CD4-positive, alpha-beta T cell (primary cell): ENCODE results near the gene BICC1. TPM values are rescaled to one million over a fixed set of nuclear protein-coding genes. Genes with fewer than 3 reads are reported as not detected.

ENCODE experiments used
- ATAC-seq: fragments of 200-7000 bp; cut with Tn5 transposase; one replicate; pipeline ENCODE4 v1.10.0; 2022; ENCODE audit warnings: mild to moderate bottlenecking; ENCODE audit not compliant: poor library complexity
- CTCF ChIA-PET: fragments of 350-600 bp; sonication (Branson Sonifier 250); formaldehyde crosslinking; loops from one replicate; lab custom pipeline; 2021; ENCODE audit warnings: antibody characterized with exemption, inconsistent platforms; lab: Charles Lee
- POLR2A ChIA-PET: fragments of 350-600 bp; sonication (Branson Sonifier 250); formaldehyde crosslinking; loops from one replicate; lab custom pipeline; 2021; ENCODE audit warnings: antibody characterized with exemption, inconsistent platforms; lab: Charles Lee
- DNase-seq, 14 experiments: peaks; one replicate each; pipeline ENCODE4 v3.0.0-alpha.2; 2013 to 2020; ENCODE audit warnings: mixed read lengths in 2 of 14
- H3K27ac ChIP-seq, 2 donors: one replicate each; pipeline versions ENCODE4 v1.5.1 to v1.7.0; 2013; ENCODE audit warnings: low read length in 2 of 2, low read depth in 1 of 2, mild to moderate bottlenecking in 1 of 2
- H3K27me3 ChIP-seq, 2 experiments: 1 replicate in 1 of 2; 2 replicates in 1 of 2; pipeline versions ENCODE4 v1.6.1 to v1.7.0; 2013; ENCODE audit warnings: low read length in 2 of 2, control low read depth in 1 of 2, mild to moderate bottlenecking in 1 of 2, moderate library complexity in 1 of 2; ENCODE audit not compliant: insufficient read depth in 2 of 2, control insufficient read depth in 1 of 2
- H3K36me3 ChIP-seq: one replicate; pipeline ENCODE4 v1.6.1; 2013; ENCODE audit warnings: low read length, control low read depth; ENCODE audit not compliant: insufficient read depth
- H3K4me1 ChIP-seq: one replicate; pipeline ENCODE4 v1.6.1; 2013; ENCODE audit warnings: low read length, control low read depth; ENCODE audit not compliant: insufficient read depth
- H3K4me3 ChIP-seq: one replicate; pipeline ENCODE4 v1.5.1; 2013; ENCODE audit warnings: mild to moderate bottlenecking, low read length, moderate library complexity
- H3K9me3 ChIP-seq, 2 experiments: 1 replicate in 1 of 2; 2 replicates in 1 of 2; pipeline versions ENCODE4 v1.6.1 to v1.7.0; 2013; ENCODE audit warnings: low read length in 2 of 2, mild to moderate bottlenecking in 2 of 2, control low read depth in 1 of 2, moderate library complexity in 1 of 2; ENCODE audit not compliant: control insufficient read depth in 1 of 2, insufficient read depth in 1 of 2
- H3K27ac Mint-ChIP-seq: one replicate; pipeline ENCODE4 v1.8.0; 2020; ENCODE audit warnings: mixed read lengths
- H3K27me3 Mint-ChIP-seq: one replicate; pipeline ENCODE4 v1.8.0; 2021; ENCODE audit warnings: mixed read lengths
- H3K36me3 Mint-ChIP-seq: one replicate; pipeline ENCODE4 v1.8.0; 2021; ENCODE audit warnings: low read depth, mixed read lengths
- H3K4me1 Mint-ChIP-seq: one replicate; pipeline ENCODE4 v1.8.0; 2021; ENCODE audit warnings: low read depth, mixed read lengths
- H3K4me3 Mint-ChIP-seq: one replicate; pipeline ENCODE4 v1.8.0; 2020; ENCODE audit warnings: mild to moderate bottlenecking, mixed read lengths
- H3K9me3 Mint-ChIP-seq: one replicate; pipeline ENCODE4 v1.8.0; 2020; ENCODE audit warnings: mixed read lengths
- CTCF ChIP-seq: fragments of 200-600 bp; IDR thresholded peaks from one replicate; pipeline ENCODE4 v1.8.0; 2022; ENCODE audit warnings: antibody characterized with exemption, mild to moderate bottlenecking
- intact Hi-C, 2 experiments: fragments of 100-400 bp; cut with DNase I in 1 of 2; cut with micrococcal nuclease in 1 of 2; formaldehyde crosslinking; loops; one replicate each; pipeline versions ENCODE4 v1.15.1 to v1.9.0; 2023 to 2025; cut with DNase I, micrococcal nuclease
- total RNA-seq, 174 experiments: library from RNA in 2 of 174; stranded (reverse) in 2 of 174; gene quantifications; one replicate each; pipeline ENCODE4 v1.2.3 and lab custom pipeline; 2021 to 2026

The BICC1 gene
- total RNA-seq, 2 experiments from 2014 or later: not detected

- H3K4me1 Mint-ChIP-seq: no peaks in the 10 kb centered on the region
- H3K9me3 Mint-ChIP-seq: peaks cover 2% of the 10 kb centered on the region
- no peaks in the 10 kb centered on the region for H3K36me3 Mint-ChIP-seq
- TF ChIP-seq CTCF: no peak
- H3K27ac Mint-ChIP-seq: no peak overlapping the region
- intact Hi-C loops: no loop called here
- POLR2A ChIA-PET: no interaction called here
- no peak for ATAC-seq
- Histone ChIP-seq H3K27ac (no peak overlapping the region), H3K36me3 (no peaks in the 10 kb centered on the region), H3K4me1 (no peaks in the 10 kb centered on the region), H3K9me3 (no peaks in the 10 kb centered on the region), H3K27me3 (no peaks in the 10 kb centered on the region), H3K4me3 (no peak overlapping the region)
- no peak for DNase-seq
- no peaks in the 10 kb centered on the region for H3K27me3 Mint-ChIP-seq
- CTCF ChIA-PET: no interaction called here
- H3K4me3 Mint-ChIP-seq: no peak overlapping the region
Measured at GRCh38 chr10:58846856-58847255, 334.2 kb downstream of the BICC1 start.

- H3K36me3 ChIP-seq: no peaks in the 10 kb centered on the region
- no peak for TF ChIP-seq CTCF
- ChIA-PET CTCF (no interaction called here), POLR2A (no interaction called here)
- H3K27ac Mint-ChIP-seq: no peak overlapping the region
- H3K9me3 Mint-ChIP-seq: peaks cover 2% of the 10 kb centered on the region
- H3K4me3 Mint-ChIP-seq: no peak overlapping the region
- H3K27me3 ChIP-seq: peaks cover 0 to 2% of the 10 kb centered on the region in 2 experiments
- no peaks in the 10 kb centered on the region for H3K4me1 Mint-ChIP-seq
- H3K9me3 ChIP-seq: no peaks in the 10 kb centered on the region
- DNase-seq: no peak
- H3K36me3 Mint-ChIP-seq: no peaks in the 10 kb centered on the region
- no peak overlapping the region for H3K27ac ChIP-seq
- intact Hi-C loops: no loop called here
- H3K4me1 ChIP-seq: no peaks in the 10 kb centered on the region
- no peak overlapping the region for H3K4me3 ChIP-seq
- no peaks in the 10 kb centered on the region for H3K27me3 Mint-ChIP-seq
- ATAC-seq: no peak
Measured at GRCh38 chr10:58851606-58852005, 338.9 kb downstream of the BICC1 start.

GRCh38 chr10:58853668-58854067 lies 341.0 kb downstream of the BICC1 start:
- Histone ChIP-seq H3K4me3 (no peak overlapping the region), H3K27me3 (peaks cover 0 to 2% of the 10 kb centered on the region in 2 experiments), H3K27ac (no peak overlapping the region), H3K36me3 (no peaks in the 10 kb centered on the region), H3K9me3 (no peaks in the 10 kb centered on the region), H3K4me1 (no peaks in the 10 kb centered on the region)
- intact Hi-C loops: no loop called here
- POLR2A ChIA-PET: no interaction called here
- Mint-ChIP-seq H3K36me3 (no peaks in the 10 kb centered on the region), H3K27me3 (no peaks in the 10 kb centered on the region), H3K4me3 (no peak overlapping the region), H3K27ac (no peak overlapping the region), H3K4me1 (no peaks in the 10 kb centered on the region), H3K9me3 (no peaks in the 10 kb centered on the region)
- CTCF ChIA-PET: no interaction called here
- TF ChIP-seq CTCF: no peak
- ATAC-seq (no peak), DNase-seq (no peak)
